Stimulated activated CD4-positive, alpha-beta T cell treated with anti-CD3 and anti-CD28 coated beads, Interleukin-15, amount 100 ng/mL, for 1 hour (primary cell): Measurements from ENCODE around the gene RGMA.
"Not testable (repeated sequence)": the region's sequence is repeated elsewhere in the genome, so short reads cannot be mapped to it uniquely, and the experiment has no call there.

Source experiments
- DNase-seq, 2 donors: peaks; one replicate each; pipeline ENCODE4 v3.0.0-alpha.2; 2020; ENCODE audit warnings: low read depth in 1 of 2, low spot score in 1 of 2

RGMA gene

DNA sequence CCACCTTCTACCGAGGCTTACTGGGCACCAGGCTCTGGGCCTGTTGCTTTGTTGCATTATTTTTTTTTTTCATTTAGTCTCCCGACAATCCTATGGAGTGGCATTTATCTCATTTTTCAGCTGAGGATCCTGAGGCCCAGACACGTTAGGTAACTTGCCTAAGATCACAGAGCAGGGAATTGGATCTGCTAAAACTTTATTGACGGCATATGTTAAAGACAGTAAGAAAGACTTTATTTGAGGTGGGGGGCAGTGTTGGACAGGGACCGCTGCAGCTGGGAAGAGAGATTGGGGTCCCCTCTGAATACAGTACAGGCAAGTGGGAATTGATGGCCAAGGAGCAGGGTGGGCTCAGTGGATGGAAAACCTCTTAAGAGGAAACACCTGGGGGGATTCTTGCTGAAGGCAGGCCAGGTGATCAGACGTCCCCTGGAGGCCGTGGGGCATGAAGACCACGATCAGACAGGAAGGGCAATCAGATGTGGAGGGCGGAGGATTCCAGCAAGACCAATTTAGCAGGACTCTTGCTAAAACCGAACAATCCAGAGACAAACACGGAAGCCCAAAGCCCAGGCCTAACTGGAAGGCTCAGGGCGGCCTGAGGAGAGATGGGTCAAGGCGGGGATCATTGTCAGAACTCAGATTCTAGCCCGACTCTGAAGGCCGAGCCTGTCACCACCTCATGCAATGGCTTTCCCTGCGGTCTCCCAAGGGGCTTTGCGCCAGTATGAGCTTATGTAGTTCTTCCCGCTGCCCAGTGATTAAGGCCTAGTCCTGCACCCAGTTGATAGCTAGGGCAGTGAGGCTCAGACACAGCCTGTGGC, 53.7 kb downstream of the RGMA start:
- DNase-seq: no peak

DNA sequence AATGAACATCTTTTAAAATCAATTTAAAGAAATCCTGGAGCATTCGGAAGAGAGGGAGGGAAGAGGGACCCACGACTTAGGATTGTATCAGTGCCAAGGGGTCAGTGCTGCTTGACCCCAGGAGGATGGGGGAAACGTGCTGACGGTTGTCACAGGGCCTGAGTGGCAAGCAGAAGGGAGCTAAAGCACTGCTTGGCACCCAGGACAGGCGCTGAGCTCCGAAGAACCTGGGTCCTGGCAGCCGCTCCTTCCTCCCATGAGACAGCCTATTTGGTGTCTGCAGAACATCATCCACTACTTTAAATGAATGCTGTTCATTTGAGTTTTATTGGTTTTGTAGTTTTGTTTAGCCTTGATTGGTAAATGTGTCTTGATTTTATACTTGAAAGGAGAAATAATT, 54.5 kb downstream of the RGMA start:
- DNase-seq: no peak

DNA sequence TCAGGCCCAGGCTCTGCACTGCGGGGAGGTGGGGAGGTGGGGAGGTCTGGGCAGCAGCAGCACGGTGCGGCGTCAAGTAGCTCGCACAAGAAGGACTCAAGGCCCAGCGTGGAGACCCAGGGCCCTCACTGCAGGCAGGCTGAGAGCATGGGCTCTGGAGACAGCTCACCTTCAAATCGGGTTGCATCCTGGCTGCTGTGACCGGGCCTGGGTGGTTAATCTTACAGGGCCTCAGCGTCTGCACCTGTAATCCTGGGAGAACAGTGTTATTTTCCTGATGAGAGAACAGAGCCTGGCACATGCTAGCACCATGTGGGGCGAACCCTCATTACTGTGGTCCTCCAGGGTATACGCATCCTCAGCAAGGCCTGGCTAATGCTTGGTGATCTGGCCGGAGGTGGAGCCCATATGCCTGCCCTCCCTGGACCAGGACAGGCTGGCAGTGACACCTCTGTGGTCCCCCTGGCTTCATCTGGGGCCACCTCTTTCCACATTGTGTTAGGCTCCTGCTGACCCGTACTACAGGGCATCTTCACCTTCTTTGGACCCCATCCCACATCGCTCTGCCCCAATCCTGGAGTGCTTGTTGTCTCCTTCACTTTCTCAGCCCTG, 55.5 kb downstream of the RGMA start:
- DNase-seq: no peak

DNA sequence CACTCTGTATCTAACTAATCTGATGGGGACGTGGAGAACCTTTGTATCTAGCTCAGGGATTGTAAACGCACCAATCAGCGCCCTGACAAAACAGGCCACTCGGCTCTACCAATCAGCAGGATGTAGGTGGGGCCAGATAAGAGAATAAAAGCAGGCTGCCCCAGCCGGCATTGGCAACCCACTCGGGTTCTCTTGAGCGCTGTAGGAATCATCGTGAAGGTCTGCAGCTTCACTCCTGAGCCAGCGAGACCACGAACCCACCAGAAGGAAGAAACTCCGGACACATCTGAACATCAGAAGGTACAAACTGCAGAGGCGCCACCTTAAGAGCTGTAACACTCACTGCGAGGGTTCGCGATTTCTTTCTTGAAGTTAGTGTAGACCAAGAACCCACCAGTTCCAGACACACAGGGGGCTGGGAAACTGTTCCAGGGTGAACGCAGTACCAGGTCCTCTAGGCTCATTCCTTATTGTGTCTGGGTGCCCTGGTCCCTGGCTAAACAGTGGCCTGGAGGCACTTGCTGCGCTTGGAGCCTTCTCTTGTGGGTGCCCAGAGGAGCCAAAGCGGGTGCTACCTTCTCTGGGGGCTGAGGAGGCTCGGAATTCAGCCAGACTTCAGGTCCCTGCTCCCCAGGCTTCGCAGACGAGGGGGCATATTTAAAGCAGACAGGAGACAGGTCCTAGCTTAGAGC, 56.4 kb downstream of the RGMA start:
- not testable (repeated sequence) for DNase-seq

DNA sequence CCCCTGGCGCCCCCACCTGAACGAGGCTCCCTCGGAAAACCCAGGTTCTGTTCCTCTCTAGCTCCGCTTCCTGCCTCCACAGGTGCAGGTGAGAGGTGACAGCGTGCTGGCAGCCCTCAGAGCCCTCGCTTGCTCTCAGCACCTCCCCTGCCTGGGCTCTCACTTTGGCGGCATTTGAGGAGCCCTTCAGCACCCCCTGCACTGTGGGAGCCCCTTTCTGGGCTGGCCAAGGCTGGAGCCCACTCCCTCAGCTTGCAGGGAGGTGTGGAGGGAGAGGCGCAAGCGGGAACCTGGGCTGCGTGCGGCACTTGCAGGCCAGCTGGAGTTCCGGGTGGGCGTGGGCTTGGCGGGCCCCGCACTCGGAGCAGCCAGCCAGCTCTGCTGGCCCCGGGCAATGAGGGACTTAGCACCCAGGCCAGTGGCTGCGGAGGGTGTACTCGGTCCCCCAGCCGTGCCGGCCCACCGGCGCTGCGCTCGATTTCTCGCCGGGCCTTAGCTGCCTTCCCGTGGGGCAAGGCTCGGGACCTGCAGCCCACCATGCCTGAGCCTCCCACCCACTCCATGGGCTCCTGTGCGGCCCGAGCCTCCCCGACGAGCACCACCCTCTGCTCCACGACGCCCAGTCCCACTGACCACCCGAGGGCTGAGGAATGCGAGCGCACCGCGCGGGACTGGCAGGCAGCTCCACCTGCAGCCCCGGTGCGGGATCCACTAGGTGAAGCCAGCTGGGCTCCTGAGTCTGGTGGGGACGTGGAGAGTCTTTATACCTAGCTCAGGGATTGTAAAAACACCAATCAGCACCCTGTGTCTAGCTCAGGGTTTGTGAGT, 57.2 kb downstream of the RGMA start:
- DNase-seq: not testable (repeated sequence)

DNA sequence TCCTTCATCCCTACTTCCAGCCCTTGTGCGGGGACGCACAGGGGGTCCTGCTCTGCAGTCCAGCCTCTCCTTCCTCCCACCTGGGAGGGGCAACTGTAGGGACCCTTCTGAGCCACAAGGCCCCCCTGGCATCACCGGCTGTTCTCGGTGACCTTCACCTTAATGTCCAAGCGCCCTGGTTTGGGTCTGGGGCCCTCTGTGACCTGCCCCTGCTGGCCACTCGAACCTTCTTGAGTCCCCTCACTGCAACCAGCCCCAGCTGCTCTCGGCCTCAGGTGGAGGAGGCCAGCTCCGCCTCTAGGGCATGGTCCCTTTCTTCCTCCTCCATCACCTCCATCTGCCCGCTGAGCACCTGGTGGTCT, 57.9 kb downstream of the RGMA start:
- no peak for DNase-seq

DNA sequence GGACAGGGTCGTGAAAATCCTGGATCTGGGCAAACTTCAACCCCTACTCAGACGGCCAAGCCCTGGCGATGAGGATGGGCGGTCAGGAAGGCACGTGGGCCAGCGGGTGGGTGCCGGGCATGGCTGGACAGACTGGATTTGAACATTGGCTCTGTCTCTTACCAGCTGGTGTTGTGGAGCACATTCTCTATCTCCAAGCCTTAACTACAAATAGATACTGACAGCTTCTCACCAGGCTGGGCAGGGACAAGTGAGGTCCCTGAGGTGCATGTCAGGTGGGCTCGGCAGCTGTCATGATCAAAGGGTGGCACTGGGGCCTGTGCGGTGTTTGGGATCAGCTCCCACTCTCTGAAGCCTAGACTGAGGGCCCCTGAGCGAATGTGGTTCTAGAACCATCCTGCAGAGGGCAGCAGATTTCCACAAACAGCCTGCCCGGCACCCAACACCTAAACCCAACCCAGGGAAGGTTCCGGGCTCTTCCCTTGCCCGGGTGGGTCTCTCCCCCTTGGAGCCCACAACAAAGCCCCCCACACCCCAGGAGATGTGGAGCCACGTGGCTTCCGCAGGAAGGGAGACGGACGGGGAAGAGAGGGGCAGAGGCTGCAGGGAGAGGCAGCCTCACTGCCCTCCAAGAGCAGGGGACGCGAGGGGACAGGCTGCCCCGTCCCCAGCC, 58.4 kb downstream of the RGMA start:
- DNase-seq: peak; percentile 28 to 45

DNA sequence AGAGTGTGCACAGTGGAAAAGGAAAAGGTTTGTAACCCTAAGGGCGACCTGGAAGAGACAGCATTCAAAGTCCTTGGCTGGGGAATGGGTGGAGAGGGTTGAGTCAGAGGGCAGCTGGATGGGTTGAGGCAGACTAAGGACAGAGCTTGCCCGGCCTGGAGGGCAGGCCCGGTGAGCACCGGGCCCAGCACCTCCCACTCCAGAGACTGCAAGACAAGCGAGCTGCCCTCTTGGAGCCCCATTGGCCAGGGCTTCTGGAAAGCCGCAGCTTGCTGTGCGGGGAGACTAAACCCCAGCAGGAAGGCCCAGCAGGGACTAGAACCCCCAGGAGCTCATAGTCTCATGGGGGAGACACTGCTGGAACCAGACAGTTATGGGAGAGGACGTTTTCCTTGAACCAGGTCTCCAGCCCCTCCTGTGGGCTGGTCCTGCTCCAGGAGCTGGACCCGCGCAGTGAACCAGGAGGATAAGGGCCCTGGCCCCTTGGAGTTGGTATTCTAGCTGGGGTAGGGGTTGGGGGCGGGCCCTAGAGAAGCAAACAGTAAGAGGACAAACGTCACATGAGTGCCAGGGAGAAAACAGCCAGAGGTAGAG, 59.1 kb downstream of the RGMA start:
- no peak for DNase-seq

DNA sequence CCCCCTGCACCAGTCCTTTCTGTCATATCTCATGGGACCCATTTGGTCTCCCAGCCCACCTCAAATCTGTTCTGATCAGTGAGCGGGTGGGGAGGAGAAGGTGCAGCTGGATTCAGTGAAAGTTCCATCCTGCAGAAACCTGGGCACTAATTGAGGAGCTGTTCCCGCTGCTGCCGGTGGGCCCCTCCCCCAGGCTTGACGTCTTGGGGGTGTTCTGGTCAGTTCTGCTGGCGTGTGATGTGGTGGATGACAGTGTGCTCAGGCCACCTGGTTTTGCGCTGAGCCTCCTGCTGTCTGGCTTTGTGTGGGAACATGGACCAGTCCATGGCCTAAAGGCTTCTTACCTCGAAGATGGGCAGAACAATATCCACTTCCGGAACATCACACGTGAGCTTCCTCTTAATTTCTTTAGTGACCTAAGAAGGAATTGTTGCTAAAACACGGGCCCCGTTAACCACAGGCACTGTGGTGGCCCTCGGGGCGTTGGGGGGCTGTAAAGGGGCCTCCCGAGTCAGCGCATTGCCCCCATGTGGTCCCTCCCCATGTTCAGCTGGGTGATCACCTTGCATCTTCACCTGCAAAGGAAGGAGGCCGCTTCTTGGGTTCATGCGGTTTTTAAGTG, 59.7 kb downstream of the RGMA start:
- DNase-seq: no peak

DNA sequence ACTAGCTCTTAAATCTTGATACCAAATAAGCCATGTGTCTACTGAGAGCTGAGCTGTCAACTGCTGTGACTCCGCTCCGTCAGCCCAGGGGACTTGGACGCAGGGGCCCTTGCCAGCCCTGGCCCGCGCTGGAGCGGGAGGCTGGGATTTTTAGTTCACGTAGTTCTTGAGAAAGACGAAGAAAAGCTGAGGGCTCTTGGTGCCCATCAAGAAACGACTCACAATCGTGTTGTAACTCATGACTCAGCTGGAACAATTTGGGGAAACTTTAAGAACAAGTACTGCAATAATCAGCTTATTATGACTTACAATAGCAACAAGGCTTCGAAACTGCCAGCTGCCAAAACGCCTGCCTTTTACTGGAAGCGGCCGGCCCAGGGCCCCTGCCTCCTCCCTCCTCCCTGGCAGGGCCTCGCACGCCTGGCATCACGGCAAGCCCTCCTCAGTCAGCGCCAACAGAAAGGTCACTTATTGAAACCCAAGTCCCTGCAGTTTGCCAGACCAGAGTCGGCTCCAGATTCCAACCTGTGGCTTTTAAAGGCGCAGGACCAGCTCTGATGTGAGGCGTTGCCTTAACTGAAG, 60.3 kb downstream of the RGMA start:
- DNase-seq: no peak

DNA sequence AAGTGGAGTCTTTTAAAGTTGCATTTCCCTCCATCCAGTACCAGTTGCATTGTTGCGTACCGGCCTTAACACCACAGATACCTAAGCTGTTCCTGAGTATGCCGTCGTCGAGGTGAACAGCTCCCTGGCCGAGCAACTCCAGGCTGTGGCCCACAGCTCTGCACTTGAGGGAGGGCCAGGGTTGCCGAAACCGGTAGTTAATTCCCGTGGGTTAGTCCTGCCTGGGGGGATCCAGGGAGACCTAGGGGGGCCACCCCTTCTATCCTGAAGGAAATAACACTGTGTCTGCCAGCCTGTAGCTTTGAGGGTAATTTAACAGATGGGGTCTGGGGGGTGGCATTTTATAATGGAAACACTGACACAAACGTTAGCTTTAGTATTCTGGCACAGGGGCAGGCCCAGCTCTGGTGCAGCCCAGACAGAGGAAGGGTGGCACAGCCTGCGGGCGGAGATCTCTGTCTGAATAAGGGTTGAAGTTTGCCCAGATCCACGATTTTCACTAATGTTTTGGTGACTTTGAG, 60.8 kb downstream of the RGMA start:
- no peak for DNase-seq

DNA sequence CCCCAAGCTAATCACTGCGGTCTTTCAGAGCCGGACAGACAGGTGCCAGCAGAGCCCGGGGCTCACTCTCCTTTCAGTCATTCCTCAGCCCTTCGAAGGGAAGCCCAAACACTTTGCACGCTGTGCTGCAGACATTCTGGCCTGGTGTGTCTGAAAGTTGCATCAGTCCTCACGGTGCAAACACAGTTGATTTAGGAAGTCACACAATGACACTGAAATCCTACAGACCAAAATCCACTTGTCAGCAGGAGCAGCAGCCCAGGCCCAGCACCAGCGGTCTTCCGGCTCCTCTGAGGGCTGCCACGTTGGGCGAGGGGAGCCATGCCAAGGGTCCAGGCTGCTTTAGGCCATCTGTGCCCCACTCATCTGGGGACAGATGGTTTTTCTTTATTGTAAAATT, 61.6 kb downstream of the RGMA start:
- DNase-seq: no peak

DNA sequence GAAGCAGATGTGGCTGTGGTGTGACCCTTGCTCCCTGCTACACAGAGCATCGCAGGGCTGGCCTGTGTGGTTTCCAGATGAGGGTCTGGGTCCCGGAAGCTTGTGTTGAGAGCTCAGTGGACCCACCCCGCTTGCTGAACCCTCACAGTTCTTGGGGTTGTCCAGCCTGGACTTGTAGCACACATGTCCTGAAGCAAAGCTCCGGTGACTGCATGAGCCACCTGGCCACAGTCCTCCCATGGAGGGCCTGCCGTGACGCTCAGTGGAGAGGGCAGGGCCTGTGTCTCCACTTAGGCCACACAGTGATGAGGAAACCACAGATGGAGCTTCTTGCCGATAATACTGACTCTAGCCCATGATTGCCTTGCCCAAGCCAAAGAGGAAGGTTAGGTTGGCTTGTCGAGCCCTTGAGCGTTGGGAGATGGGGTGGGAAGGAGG, 62.6 kb downstream of the RGMA start:
- no peak for DNase-seq

DNA sequence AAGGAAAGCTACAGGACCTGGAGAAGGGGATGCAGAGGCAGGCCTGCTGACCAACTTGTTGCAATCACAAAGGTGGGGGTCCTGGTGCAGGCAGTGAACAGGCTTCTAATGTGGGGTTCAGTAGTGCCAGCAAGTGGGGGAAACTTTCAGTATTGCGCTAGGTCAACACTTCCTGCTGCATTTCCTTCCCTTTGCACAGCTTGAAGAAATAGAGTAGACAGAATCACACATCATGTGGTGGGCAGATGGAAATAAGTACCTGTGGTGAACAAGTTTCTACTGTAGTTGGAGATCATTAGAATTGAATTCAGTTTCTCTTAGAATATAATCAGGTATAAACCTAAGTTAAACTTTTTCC, 63.4 kb downstream of the RGMA start:
- no peak for DNase-seq

DNA sequence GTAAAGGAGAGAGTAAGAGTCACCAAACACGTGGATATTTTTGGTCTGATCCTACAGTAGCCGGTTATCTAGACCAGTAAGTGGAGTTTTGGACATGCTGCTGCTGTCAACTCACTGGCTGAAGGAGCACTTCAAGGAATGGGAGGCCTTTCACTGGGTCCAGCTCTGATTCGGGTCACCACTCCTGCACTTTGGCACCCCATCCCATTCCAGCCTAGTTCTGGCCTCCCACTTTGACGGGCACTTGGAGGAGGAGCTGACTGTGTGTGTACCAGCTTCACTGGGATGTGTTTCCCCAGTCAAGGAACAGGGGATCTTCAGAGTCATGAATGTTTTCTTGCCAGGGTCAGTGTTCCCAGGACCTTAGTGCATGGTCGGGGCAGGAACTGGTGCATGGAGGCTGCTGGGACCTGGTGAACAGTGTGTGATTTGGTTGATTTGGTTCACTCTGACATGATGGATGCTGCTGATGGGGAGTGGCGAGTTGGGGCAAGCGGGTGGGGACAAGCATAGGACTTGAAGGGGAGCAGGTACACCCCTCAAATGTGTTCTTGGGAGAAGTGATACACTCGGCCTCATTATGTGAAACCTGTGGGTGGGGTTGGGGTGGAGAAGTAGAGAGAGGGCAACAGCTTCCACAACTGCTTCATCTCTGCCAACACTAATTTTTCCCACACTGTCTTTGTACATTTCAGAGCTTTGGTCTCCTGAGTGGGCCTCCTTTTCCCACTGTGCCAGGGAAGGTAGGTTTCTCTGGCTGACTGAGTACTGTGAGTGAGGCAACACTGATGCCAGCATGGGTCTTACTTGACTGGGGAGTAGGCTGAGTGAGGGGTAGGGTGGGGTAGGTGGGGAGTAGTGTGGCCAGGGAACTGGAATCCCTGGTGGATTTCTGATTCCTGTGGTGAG, 64.0 kb downstream of the RGMA start:
- DNase-seq: no peak

DNA sequence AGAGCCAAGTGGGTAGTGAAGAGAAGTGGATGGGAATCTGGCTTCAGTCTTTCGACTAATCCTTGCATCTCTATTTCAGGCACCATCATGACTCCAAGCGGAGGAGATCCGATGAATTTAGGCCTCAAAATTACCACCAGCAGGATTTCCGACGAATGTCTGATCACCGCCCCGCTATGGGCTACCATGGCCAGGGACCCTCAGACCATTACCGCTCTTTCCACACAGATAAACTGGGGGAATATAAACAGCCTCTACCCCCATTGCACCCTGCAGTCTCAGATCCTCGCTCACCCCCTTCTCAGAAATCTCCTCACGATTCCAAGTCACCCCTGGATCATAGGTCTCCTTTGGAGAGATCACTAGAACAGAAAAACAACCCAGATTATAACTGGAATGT, 64.7 kb downstream of the RGMA start:
- DNase-seq: no peak

DNA sequence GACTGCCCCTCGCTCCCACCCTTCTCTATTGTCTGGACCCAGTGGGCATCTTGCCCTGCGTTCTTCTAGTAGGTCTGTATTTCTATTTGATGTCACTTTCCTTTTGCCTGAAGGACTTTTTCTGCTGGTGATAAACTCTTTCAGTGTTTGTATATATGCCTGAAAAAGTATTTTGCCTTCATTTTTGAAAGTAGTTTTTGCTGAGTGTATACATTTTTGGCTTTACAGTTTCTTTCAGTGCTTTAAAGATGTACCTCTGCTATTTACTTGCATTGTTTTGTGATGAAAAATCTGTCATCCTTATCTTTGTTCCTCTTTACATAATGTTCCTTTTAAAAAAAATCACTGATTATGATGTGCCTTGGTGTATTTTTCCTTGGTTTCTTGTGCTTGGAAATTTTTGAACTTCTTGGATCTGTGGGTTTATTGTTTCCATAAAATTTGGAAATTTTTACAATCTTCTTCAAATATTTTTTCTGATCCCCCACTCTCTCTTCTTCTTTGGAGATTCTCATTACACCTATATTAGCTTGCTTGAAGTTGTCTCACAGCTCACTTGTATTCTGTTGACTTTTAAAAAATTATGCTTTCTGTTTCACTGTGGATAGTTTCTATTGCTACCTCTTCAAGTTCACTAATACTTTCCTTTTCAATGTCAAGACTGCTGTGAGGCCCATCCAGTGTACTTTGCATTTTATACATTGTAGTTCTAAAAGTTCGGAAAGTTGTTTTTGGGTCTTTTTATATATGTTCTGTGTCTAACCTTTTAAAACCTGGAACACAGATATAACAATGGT, 67.8 kb downstream of the RGMA start:
- no peak for DNase-seq

DNA sequence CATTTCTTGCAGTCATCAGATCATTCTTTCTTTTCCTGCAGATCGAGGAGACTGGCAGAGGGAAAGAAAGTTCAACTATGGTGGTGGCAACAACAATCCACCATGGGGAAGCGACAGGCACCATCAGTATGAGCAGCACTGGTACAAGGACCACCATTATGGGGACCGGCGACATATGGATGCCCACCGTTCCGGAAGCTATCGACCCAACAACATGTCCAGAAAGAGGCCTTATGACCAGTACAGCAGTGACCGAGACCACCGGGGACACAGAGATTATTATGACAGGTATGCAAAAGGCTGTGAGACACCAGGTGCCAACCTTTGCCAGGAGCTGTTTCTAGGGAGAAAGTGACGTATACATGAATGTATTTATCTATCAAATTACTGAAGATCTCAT, 69.0 kb downstream of the RGMA start:
- no peak for DNase-seq
